HG03520 (cell line): ENCODE results near the gene TTC24.

Source experiments
- ATAC-seq: cut with Tn5 transposase; IDR thresholded peaks from one replicate; pipeline ENCODE4 v1.9.1; 2021; ENCODE audit warnings: mild to moderate bottlenecking, moderate library complexity; ENCODE audit not compliant: unreplicated experiment

TTC24 gene

GRCh38 chr1:156553860-156554485 lies 25.6 kb upstream of the TTC24 start:
- ATAC-seq, result no peak

- ATAC-seq, result no peak
Observed at GRCh38 chr1:156554971-156555370, 24.6 kb upstream of the TTC24 start.

GRCh38 chr1:156555715-156556114 lies 23.8 kb upstream of the TTC24 start:
- no peak for ATAC-seq

- no peak for ATAC-seq
Observed at GRCh38 chr1:156556354-156556753, 23.2 kb upstream of the TTC24 start.

GRCh38 chr1:156559086-156559796 lies 20.3 kb upstream of the TTC24 start:
- no peak for ATAC-seq

GRCh38 chr1:156559797-156560385 lies 19.6 kb upstream of the TTC24 start:
- no peak for ATAC-seq

GRCh38 chr1:156560585-156561163 lies 18.8 kb upstream of the TTC24 start:
- no peak for ATAC-seq

GRCh38 chr1:156565519-156565918 lies 14.0 kb upstream of the TTC24 start:
- ATAC-seq, result no peak

GRCh38 chr1:156566436-156566835 lies 13.1 kb upstream of the TTC24 start:
- no peak for ATAC-seq

- ATAC-seq, result no peak
Observed at GRCh38 chr1:156571261-156571852, 8.2 kb upstream of the TTC24 start.

GRCh38 chr1:156571919-156572662 lies 7.4 kb upstream of the TTC24 start, which contains the start of gene IQGAP3:
TSS of gene IQGAP3 (minus strand) at chr1:156572565. CDS start at chr1:156572529, 36 bp downstream.
- no peak for ATAC-seq

- no peak for ATAC-seq
Observed at GRCh38 chr1:156572663-156573018, 6.9 kb upstream of the TTC24 start.

- no peak for ATAC-seq
Observed at GRCh38 chr1:156574039-156574633, 5.4 kb upstream of the TTC24 start.

GRCh38 chr1:156577550-156577949 lies 2.0 kb upstream of the TTC24 start:
- ATAC-seq, result no peak

- no peak for ATAC-seq
Observed at GRCh38 chr1:156578055-156578454, 1.5 kb upstream of the TTC24 start.

- no peak for ATAC-seq
Observed at GRCh38 chr1:156581661-156582387, 2.3 kb downstream of the TTC24 start.

- no peak for ATAC-seq
Observed at GRCh38 chr1:156582388-156583017, 3.0 kb downstream of the TTC24 start.

- no peak for ATAC-seq
Observed at GRCh38 chr1:156583821-156584622, 4.5 kb downstream of the TTC24 start.
